ENCODE data around the gene SEC14L5.
"Not testable (repeated sequence)": the region's sequence is repeated elsewhere in the genome, so short reads cannot be mapped to it uniquely, and the experiment has no call there.

Gene SEC14L5

DNA sequence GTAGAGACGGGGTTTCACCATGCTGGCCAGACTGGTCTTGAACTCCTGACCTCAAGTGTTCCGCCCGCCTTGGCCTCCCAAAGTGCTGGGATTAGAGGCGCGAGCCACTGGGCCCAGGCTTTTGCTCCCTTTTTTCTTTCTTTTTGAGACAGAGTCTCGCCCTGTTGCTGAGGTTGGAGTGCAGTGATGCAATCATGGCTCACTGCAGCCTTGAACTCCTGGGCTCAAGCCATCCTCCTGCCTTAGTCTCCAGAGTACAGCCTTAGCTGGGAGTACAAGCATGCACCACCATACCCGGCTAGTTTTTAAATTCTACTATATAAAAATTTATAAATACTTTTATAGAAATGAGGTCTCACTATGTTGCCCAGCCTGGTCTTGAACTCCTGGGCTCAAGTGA is 5.4 kb downstream of the SEC14L5 start:
- H3K4me3 ChIP-seq (ENCODE audit: control insufficient read depth in 1 of 7, extremely low read depth in 1 of 7, insufficient read depth in 4 of 7, low read depth in 2 of 7, low read length in 6 of 7); H3K4me1 ChIP-seq (ENCODE audit: control extremely low read depth in 1 of 4, control insufficient read depth in 4 of 4, insufficient read depth in 4 of 4, low read length in 3 of 4); H3K9me3 ChIP-seq (ENCODE audit: control extremely low read depth in 1 of 5, control insufficient read depth in 4 of 5, insufficient read depth in 2 of 5, low read depth in 1 of 5, low read length in 4 of 5); H3K36me3 ChIP-seq (ENCODE audit: control insufficient read depth in 4 of 4, insufficient read depth in 4 of 4, low read length in 3 of 4); POLR2A ChIA-PET; H3K27ac ChIP-seq (ENCODE audit: insufficient read depth in 1 of 2, low read depth in 1 of 2, low read length in 2 of 2, poor library complexity in 1 of 2, severe bottlenecking in 2 of 2); DNase-seq: not testable (repeated sequence)
- CTCF ChIA-PET = interaction anchor here (1.3 kb wide), 1 partner anchor 16 kb away, joined by 3 read pairs; no protein-coding TSS in a partner anchor
- peaks cover 0 to 26% (median 6%) of the 10 kb centered on the region in 5 experiments for H3K27me3 ChIP-seq (replicated peaks in 2 of 5; ENCODE audit: control insufficient read depth in 4 of 5, insufficient read depth in 5 of 5, low read length in 4 of 5)
- WGBS (ENCODE audit: insufficient coverage) = 94% methylated on average over 5 of the region's 7 CpGs

- 88% methylated on average over 8 of the region's 10 CpGs for WGBS (ENCODE audit: insufficient coverage)
- Histone ChIP-seq H3K4me3 (ENCODE audit: control insufficient read depth in 1 of 7, extremely low read depth in 1 of 7, insufficient read depth in 4 of 7, low read depth in 2 of 7, low read length in 6 of 7) (no peak overlapping the region), H3K4me1 (ENCODE audit: control extremely low read depth in 1 of 4, control insufficient read depth in 4 of 4, insufficient read depth in 4 of 4, low read length in 3 of 4) (no peaks in the 10 kb centered on the region), H3K9me3 (ENCODE audit: control extremely low read depth in 1 of 5, control insufficient read depth in 4 of 5, insufficient read depth in 2 of 5, low read depth in 1 of 5, low read length in 4 of 5) (no peaks in the 10 kb centered on the region), H3K27me3 (replicated peaks in 2 of 5; ENCODE audit: control insufficient read depth in 4 of 5, insufficient read depth in 5 of 5, low read length in 4 of 5) (peaks cover 0 to 3% (median 0%) of the 10 kb centered on the region in 5 experiments), H3K36me3 (ENCODE audit: control insufficient read depth in 4 of 4, insufficient read depth in 4 of 4, low read length in 3 of 4) (no peaks in the 10 kb centered on the region), H3K27ac (ENCODE audit: insufficient read depth in 1 of 2, low read depth in 1 of 2, low read length in 2 of 2, poor library complexity in 1 of 2, severe bottlenecking in 2 of 2) (no peak overlapping the region)
- ChIA-PET POLR2A (no interaction called here), CTCF (no interaction called here)
- no peak for DNase-seq
Measured at GRCh38 chr16:4966736-4967453, 8.8 kb downstream of the SEC14L5 start.

GRCh38 chr16:4968278-4968677 is 10.1 kb downstream of the SEC14L5 start:
- H3K4me3 ChIP-seq (ENCODE audit: control insufficient read depth in 1 of 7, extremely low read depth in 1 of 7, insufficient read depth in 4 of 7, low read depth in 2 of 7, low read length in 6 of 7); POLR2A ChIA-PET; H3K4me1 ChIP-seq (ENCODE audit: control extremely low read depth in 1 of 4, control insufficient read depth in 4 of 4, insufficient read depth in 4 of 4, low read length in 3 of 4); H3K27ac ChIP-seq (ENCODE audit: insufficient read depth in 1 of 2, low read depth in 1 of 2, low read length in 2 of 2, poor library complexity in 1 of 2, severe bottlenecking in 2 of 2); DNase-seq; H3K9me3 ChIP-seq (ENCODE audit: control extremely low read depth in 1 of 5, control insufficient read depth in 4 of 5, insufficient read depth in 2 of 5, low read depth in 1 of 5, low read length in 4 of 5); H3K36me3 ChIP-seq (ENCODE audit: control insufficient read depth in 4 of 4, insufficient read depth in 4 of 4, low read length in 3 of 4); H3K27me3 ChIP-seq (replicated peaks in 2 of 5; ENCODE audit: control insufficient read depth in 4 of 5, insufficient read depth in 5 of 5, low read length in 4 of 5): not testable (repeated sequence)
- WGBS (ENCODE audit: insufficient coverage) = 96% methylated on average over 12 of the region's 12 CpGs
- CTCF ChIA-PET = interaction anchor here (1.0 kb wide), 1 partner anchor 10 kb away, joined by 3 read pairs; no protein-coding TSS in a partner anchor

DNA sequence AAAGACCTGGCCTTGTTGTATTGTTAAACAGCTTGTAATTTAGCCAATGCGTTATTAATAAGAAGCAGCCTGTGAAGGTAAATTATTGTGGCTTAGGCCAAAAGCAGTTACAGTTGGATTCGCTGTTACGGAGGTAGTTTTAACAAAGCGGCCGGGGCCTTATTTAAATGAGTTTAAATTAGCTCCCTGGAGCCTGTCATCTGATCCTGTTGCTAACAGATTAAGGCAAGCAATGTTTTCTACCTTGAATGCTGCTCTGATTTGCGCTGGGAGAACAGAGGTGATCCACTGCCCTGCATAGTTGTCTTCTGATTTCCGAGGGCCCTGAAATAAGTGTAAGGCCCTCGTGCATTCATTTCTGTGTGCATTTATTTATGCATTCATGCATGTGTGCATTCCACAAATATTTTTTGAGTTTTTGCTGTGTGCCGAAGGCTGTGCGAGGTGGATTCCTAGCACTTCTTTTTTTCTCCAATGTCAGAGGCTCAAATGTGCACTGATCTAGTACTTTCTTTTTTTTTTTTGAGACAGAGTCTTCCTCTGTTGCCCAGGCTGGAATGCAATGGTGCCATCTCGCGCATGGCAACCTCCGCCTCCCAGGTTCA is 10.9 kb downstream of the SEC14L5 start:
- ChIA-PET CTCF (interaction anchor here (1.0 kb wide), 1 partner anchor 10 kb away, joined by 3 read pairs; no protein-coding TSS in a partner anchor), POLR2A (no interaction called here)
- peaks cover 0 to 5% (median 0%) of the 10 kb centered on the region in 5 experiments for H3K27me3 ChIP-seq (replicated peaks in 2 of 5; ENCODE audit: control insufficient read depth in 4 of 5, insufficient read depth in 5 of 5, low read length in 4 of 5)
- peaks cover 0 to 13% (median 0%) of the 10 kb centered on the region in 4 experiments for H3K4me1 ChIP-seq (ENCODE audit: control extremely low read depth in 1 of 4, control insufficient read depth in 4 of 4, insufficient read depth in 4 of 4, low read length in 3 of 4)
- 94% methylated on average over 13 of the region's 13 CpGs for WGBS (ENCODE audit: insufficient coverage)
- peaks cover 0 to 3% (median 0%) of the 10 kb centered on the region in 5 experiments for H3K9me3 ChIP-seq (ENCODE audit: control extremely low read depth in 1 of 5, control insufficient read depth in 4 of 5, insufficient read depth in 2 of 5, low read depth in 1 of 5, low read length in 4 of 5)
- no peak overlapping the region for H3K4me3 ChIP-seq (ENCODE audit: control insufficient read depth in 1 of 7, extremely low read depth in 1 of 7, insufficient read depth in 4 of 7, low read depth in 2 of 7, low read length in 6 of 7)
- H3K36me3 ChIP-seq (ENCODE audit: control insufficient read depth in 4 of 4, insufficient read depth in 4 of 4, low read length in 3 of 4) = no peaks in the 10 kb centered on the region
- no peak for DNase-seq
- H3K27ac ChIP-seq (ENCODE audit: insufficient read depth in 1 of 2, low read depth in 1 of 2, low read length in 2 of 2, poor library complexity in 1 of 2, severe bottlenecking in 2 of 2) = no peak overlapping the region

- H3K9me3 ChIP-seq (ENCODE audit: control extremely low read depth in 1 of 5, control insufficient read depth in 4 of 5, insufficient read depth in 2 of 5, low read depth in 1 of 5, low read length in 4 of 5) = peaks cover 0 to 3% (median 0%) of the 10 kb centered on the region in 5 experiments
- no peak overlapping the region for H3K27ac ChIP-seq (ENCODE audit: insufficient read depth in 1 of 2, low read depth in 1 of 2, low read length in 2 of 2, poor library complexity in 1 of 2, severe bottlenecking in 2 of 2)
- H3K36me3 ChIP-seq (ENCODE audit: control insufficient read depth in 4 of 4, insufficient read depth in 4 of 4, low read length in 3 of 4) = no peaks in the 10 kb centered on the region
- H3K4me3 ChIP-seq (ENCODE audit: control insufficient read depth in 1 of 7, extremely low read depth in 1 of 7, insufficient read depth in 4 of 7, low read depth in 2 of 7, low read length in 6 of 7) = no peak overlapping the region
- peaks cover 0 to 13% (median 0%) of the 10 kb centered on the region in 4 experiments for H3K4me1 ChIP-seq (ENCODE audit: control extremely low read depth in 1 of 4, control insufficient read depth in 4 of 4, insufficient read depth in 4 of 4, low read length in 3 of 4)
- peaks cover 0 to 5% (median 0%) of the 10 kb centered on the region in 5 experiments for H3K27me3 ChIP-seq (replicated peaks in 2 of 5; ENCODE audit: control insufficient read depth in 4 of 5, insufficient read depth in 5 of 5, low read length in 4 of 5)
- WGBS (ENCODE audit: insufficient coverage) = 74% methylated on average over 3 of the region's 3 CpGs
- ChIA-PET POLR2A (no interaction called here), CTCF (no interaction called here)
- DNase-seq = no peak
Measured at GRCh38 chr16:4970010-4970409, 11.9 kb downstream of the SEC14L5 start.

DNA sequence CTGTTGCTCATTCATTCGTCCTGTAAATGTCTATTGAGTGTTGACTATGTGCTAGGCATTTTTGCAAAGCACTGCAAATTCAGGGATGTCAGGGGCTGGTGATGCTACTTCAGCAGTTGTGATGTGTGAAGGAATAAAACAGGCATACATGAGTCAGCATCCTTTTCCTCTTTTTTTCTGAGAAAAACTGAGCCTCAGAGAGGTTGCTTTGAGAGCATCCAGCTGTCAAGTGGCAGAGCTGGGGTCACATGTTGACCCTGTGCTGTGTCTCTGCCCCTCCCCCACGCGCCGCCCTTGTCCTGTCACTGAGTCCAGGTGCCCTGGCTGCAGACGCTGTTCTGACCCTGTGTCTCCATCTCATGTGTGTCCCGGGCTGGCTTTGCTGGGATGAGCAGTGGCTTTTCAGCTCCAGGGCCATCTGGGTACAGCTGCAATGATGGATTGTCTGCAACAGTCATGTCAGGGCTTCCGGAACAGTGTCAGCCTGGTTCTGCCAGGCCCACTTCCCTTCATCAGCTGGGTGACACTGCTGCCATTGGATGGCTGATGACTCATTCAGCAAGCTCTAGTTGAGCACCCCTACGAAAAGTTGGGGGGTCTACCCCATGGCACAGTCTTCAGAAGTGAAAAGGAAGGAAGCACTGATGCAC is 14.9 kb downstream of the SEC14L5 start:
- Histone ChIP-seq H3K9me3 (ENCODE audit: control extremely low read depth in 1 of 5, control insufficient read depth in 4 of 5, insufficient read depth in 2 of 5, low read depth in 1 of 5, low read length in 4 of 5) (peaks cover 0 to 3% (median 0%) of the 10 kb centered on the region in 5 experiments), H3K4me3 (ENCODE audit: control insufficient read depth in 1 of 7, extremely low read depth in 1 of 7, insufficient read depth in 4 of 7, low read depth in 2 of 7, low read length in 6 of 7) (no peak overlapping the region), H3K27me3 (replicated peaks in 2 of 5; ENCODE audit: control insufficient read depth in 4 of 5, insufficient read depth in 5 of 5, low read length in 4 of 5) (peaks cover 0 to 5% (median 0%) of the 10 kb centered on the region in 5 experiments), H3K36me3 (ENCODE audit: control insufficient read depth in 4 of 4, insufficient read depth in 4 of 4, low read length in 3 of 4) (no peaks in the 10 kb centered on the region), H3K27ac (ENCODE audit: insufficient read depth in 1 of 2, low read depth in 1 of 2, low read length in 2 of 2, poor library complexity in 1 of 2, severe bottlenecking in 2 of 2) (no peak overlapping the region), H3K4me1 (ENCODE audit: control extremely low read depth in 1 of 4, control insufficient read depth in 4 of 4, insufficient read depth in 4 of 4, low read length in 3 of 4) (peaks cover 0 to 27% (median 3%) of the 10 kb centered on the region in 4 experiments)
- ChIA-PET POLR2A (no interaction called here), CTCF (interaction anchor here (0.9 kb wide), 1 partner anchor 17 kb away, joined by 3 read pairs; no protein-coding TSS in a partner anchor)
- DNase-seq = peak; percentile 34 to 85 (median 77)
- WGBS (ENCODE audit: insufficient coverage) = 86% methylated on average over 6 of the region's 8 CpGs
